ENCODE results near the gene EEF1B2.
"Not testable (repeated sequence)": the region's sequence is repeated elsewhere in the genome, so short reads cannot be mapped to it uniquely, and the experiment has no call there.

EEF1B2 gene

GRCh38 chr2:206176121-206176520 lies 16.4 kb downstream of the EEF1B2 start:
- TF ChIP-seq CTCF (IDR thresholded peaks at IDR 0.05; ENCODE audit: low read depth, low read length), result no peak
- Histone ChIP-seq H3K27ac (no peak overlapping the region), H3K36me3 (no peaks in the 10 kb centered on the region), H3K27me3 (ENCODE audit: insufficient read depth, low read depth, severe bottlenecking) (no peaks in the 10 kb centered on the region), H3K4me3 (ENCODE audit: low read depth, low read length) (no peak overlapping the region), H3K9me3 (ENCODE audit: severe bottlenecking) (no peaks in the 10 kb centered on the region)
- no peak for DNase-seq

GRCh38 chr2:206176901-206177300 lies 17.2 kb downstream of the EEF1B2 start:
- no peak for DNase-seq
- TF ChIP-seq CTCF (IDR thresholded peaks at IDR 0.05; ENCODE audit: low read depth, low read length), result no peak
- Histone ChIP-seq H3K27me3 (ENCODE audit: insufficient read depth, low read depth, severe bottlenecking) (no peaks in the 10 kb centered on the region), H3K27ac (no peak overlapping the region), H3K9me3 (ENCODE audit: severe bottlenecking) (no peaks in the 10 kb centered on the region), H3K4me3 (ENCODE audit: low read depth, low read length) (no peak overlapping the region), H3K36me3 (no peaks in the 10 kb centered on the region)

GRCh38 chr2:206181526-206181925 lies 21.8 kb downstream of the EEF1B2 start:
- H3K4me3 ChIP-seq (ENCODE audit: low read depth, low read length); DNase-seq; H3K27me3 ChIP-seq (ENCODE audit: insufficient read depth, low read depth, severe bottlenecking); H3K9me3 ChIP-seq (ENCODE audit: severe bottlenecking); H3K36me3 ChIP-seq; H3K27ac ChIP-seq: not testable (repeated sequence)

- TF ChIP-seq CTCF (IDR thresholded peaks at IDR 0.05; ENCODE audit: low read depth, low read length), result no peak
- Histone ChIP-seq H3K27me3 (ENCODE audit: insufficient read depth, low read depth, severe bottlenecking) (no peaks in the 10 kb centered on the region), H3K9me3 (ENCODE audit: severe bottlenecking) (no peaks in the 10 kb centered on the region), H3K36me3 (no peaks in the 10 kb centered on the region), H3K4me3 (ENCODE audit: low read depth, low read length) (no peak overlapping the region), H3K27ac (no peak overlapping the region)
- no peak for DNase-seq
Measured at GRCh38 chr2:206189691-206190090, 30.0 kb downstream of the EEF1B2 start.

- Histone ChIP-seq H3K36me3 (no peaks in the 10 kb centered on the region), H3K4me3 (ENCODE audit: low read depth, low read length) (no peak overlapping the region), H3K9me3 (ENCODE audit: severe bottlenecking) (no peaks in the 10 kb centered on the region), H3K27me3 (ENCODE audit: insufficient read depth, low read depth, severe bottlenecking) (no peaks in the 10 kb centered on the region), H3K27ac (no peak overlapping the region)
- no peak for TF ChIP-seq CTCF (IDR thresholded peaks at IDR 0.05; ENCODE audit: low read depth, low read length)
- DNase-seq, result no peak
Measured at GRCh38 chr2:206190111-206190510, 30.4 kb downstream of the EEF1B2 start.

- no peaks in the 10 kb centered on the region for H3K9me3 ChIP-seq (ENCODE audit: severe bottlenecking)
- H3K27ac ChIP-seq, result no peak overlapping the region
- no peak for TF ChIP-seq CTCF (IDR thresholded peaks at IDR 0.05; ENCODE audit: low read depth, low read length)
- H3K27me3 ChIP-seq (ENCODE audit: insufficient read depth, low read depth, severe bottlenecking), result no peaks in the 10 kb centered on the region
- no peak overlapping the region for H3K4me3 ChIP-seq (ENCODE audit: low read depth, low read length)
- DNase-seq, result no peak
- no peaks in the 10 kb centered on the region for H3K36me3 ChIP-seq
Measured at GRCh38 chr2:206190689-206191088, 31.0 kb downstream of the EEF1B2 start.

Measured in WERI-Rb-1 (cell line).